ENCODE results near the gene MAL. TPM values are rescaled to one million over a fixed set of nuclear protein-coding genes. Genes with fewer than 3 reads are reported as not detected.

The MAL gene
- total RNA-seq, 1 donor from 2014 or later: not detected

GRCh38 chr2:95016616-95017015 lies 8.9 kb upstream of the MAL start:
- H3K4me1 Mint-ChIP-seq: no peaks in the 10 kb centered on the region
- H3K9me3 Mint-ChIP-seq: no peaks in the 10 kb centered on the region
- peaks cover 5% of the 10 kb centered on the region for H3K27me3 Mint-ChIP-seq
- ATAC-seq (ENCODE audit: low read depth) (no peak), DNase-seq (no peak)
- CTCF ChIA-PET: no interaction called here
- no peak for TF ChIP-seq CTCF (IDR thresholded peaks at IDR 0.05)
- H3K4me3 Mint-ChIP-seq: no peak overlapping the region
- intact Hi-C loops (cut with micrococcal nuclease): no loop called here
- H3K27ac Mint-ChIP-seq: no peak overlapping the region
- POLR2A ChIA-PET: no interaction called here
- no peaks in the 10 kb centered on the region for H3K36me3 Mint-ChIP-seq (ENCODE audit: low read depth)

DNA sequence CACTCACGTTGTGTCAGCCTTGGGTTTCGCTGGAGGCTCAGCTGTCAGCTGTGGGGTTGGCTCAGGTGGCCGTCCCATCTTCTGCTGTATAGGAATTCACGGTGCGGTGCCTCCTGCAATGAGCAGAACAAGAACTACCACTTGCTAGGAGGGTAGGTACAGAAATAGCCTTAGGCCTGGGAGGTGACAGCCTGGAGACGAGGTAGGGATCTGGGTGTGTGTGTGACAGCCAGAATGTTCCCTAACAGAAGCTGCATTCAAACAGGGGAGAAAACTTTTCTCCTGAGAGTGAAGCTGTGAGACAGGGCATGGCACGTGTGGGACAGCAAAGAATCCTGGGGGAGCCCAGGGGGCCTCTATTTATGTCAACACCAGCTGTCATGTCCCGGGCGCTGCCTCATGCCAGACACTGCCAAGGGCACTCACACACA lies 8.4 kb upstream of the MAL start:
- CTCF ChIA-PET: no interaction called here
- Mint-ChIP-seq H3K4me3 (no peak overlapping the region), H3K4me1 (no peaks in the 10 kb centered on the region), H3K27ac (no peak overlapping the region), H3K27me3 (peaks cover 9% of the 10 kb centered on the region), H3K9me3 (no peaks in the 10 kb centered on the region), H3K36me3 (ENCODE audit: low read depth) (no peaks in the 10 kb centered on the region)
- ATAC-seq (ENCODE audit: low read depth) (no peak), DNase-seq (no peak)
- POLR2A ChIA-PET: no interaction called here
- intact Hi-C loops (cut with micrococcal nuclease): no loop called here
- TF ChIP-seq CTCF (IDR thresholded peaks at IDR 0.05): no peak

- ChIA-PET POLR2A (no interaction called here), CTCF (no interaction called here)
- intact Hi-C loops (cut with micrococcal nuclease): no loop called here
- Mint-ChIP-seq H3K27ac (no peak overlapping the region), H3K4me1 (peaks cover 2% of the 10 kb centered on the region), H3K9me3 (no peaks in the 10 kb centered on the region), H3K27me3 (peaks cover 15% of the 10 kb centered on the region), H3K36me3 (ENCODE audit: low read depth) (no peaks in the 10 kb centered on the region), H3K4me3 (no peak overlapping the region)
- ATAC-seq (ENCODE audit: low read depth) (no peak), DNase-seq (no peak)
- no peak for TF ChIP-seq CTCF (IDR thresholded peaks at IDR 0.05)
Measured at GRCh38 chr2:95017836-95018235, 7.7 kb upstream of the MAL start.

- no peak overlapping the region for H3K4me3 Mint-ChIP-seq
- no peak overlapping the region for H3K27ac Mint-ChIP-seq
- H3K36me3 Mint-ChIP-seq (ENCODE audit: low read depth): no peaks in the 10 kb centered on the region
- H3K9me3 Mint-ChIP-seq: no peaks in the 10 kb centered on the region
- ATAC-seq (ENCODE audit: low read depth) (no peak), DNase-seq (no peak)
- POLR2A ChIA-PET: no interaction called here
- intact Hi-C loops (cut with micrococcal nuclease): no loop called here
- no peak for TF ChIP-seq CTCF (IDR thresholded peaks at IDR 0.05)
- CTCF ChIA-PET: no interaction called here
- H3K27me3 Mint-ChIP-seq: peaks cover 19% of the 10 kb centered on the region
- peaks cover 2% of the 10 kb centered on the region for H3K4me1 Mint-ChIP-seq
Measured at GRCh38 chr2:95018301-95018700, 7.2 kb upstream of the MAL start.

DNA sequence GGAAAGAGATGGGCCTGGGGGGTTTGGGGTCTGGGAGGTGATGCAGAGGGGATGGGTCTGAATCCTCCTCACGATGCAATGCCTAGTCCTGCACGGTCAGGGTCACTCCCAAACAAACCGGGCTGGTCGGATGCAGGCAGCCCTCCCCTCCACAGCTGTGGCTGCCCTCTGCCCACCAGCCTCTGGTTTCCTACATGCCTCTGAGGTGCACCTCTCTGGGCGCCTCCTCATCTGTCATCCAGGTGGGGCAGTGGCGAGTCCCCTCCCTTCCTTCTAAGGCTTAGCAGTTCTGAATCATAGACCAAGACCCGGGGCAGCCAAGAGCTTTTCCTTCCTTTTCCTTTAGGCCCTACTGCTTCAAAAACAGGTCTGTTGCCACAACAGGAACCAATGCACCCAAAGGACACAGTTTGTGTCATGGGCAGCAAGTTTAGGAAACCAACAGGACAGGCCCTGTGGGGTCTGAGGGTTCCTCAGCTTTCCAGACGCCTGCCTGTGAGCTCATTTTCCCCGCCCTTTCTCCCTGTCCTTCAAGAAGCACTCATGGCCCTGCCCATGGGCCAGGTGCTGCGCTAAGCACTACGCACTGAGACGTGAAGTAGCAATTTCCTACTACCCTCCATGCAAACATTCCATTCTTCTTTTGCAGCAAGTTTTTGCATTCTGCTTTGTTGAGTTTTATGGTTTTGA lies 6.5 kb upstream of the MAL start:
- no peaks in the 10 kb centered on the region for H3K9me3 Mint-ChIP-seq
- H3K4me1 Mint-ChIP-seq: peaks cover 2% of the 10 kb centered on the region
- no peak overlapping the region for H3K4me3 Mint-ChIP-seq
- intact Hi-C loops (cut with micrococcal nuclease): no loop called here
- H3K27me3 Mint-ChIP-seq: peaks cover 24% of the 10 kb centered on the region
- no peak for ATAC-seq (ENCODE audit: low read depth)
- H3K36me3 Mint-ChIP-seq (ENCODE audit: low read depth): no peaks in the 10 kb centered on the region
- no peak for DNase-seq
- ChIA-PET POLR2A (no interaction called here), CTCF (no interaction called here)
- TF ChIP-seq CTCF (IDR thresholded peaks at IDR 0.05): no peak
- H3K27ac Mint-ChIP-seq: no peak overlapping the region

Measured in activated B cell treated with CpG ODN at 0.5 μM for 24 hours (primary cell).